ENCODE results near the gene GRIK4. TPM values are rescaled to one million over a fixed set of nuclear protein-coding genes. Genes with fewer than 3 reads are reported as not detected.

GRIK4 gene
- total and polyA plus RNA-seq, 2 donors (not counting 3 experiments of a cell fraction or from before 2014, with no cell fraction given), result 0.81 to 1.6 TPM

GRCh38 chr11:120932305-120932915 is 420.9 kb downstream of the GRIK4 start:
- H3K4me2 ChIP-seq (ENCODE audit: insufficient read depth, low read length), result no peak overlapping the region
- H3K27ac ChIP-seq (ENCODE audit: insufficient read depth, low read depth, low read length), result no peak overlapping the region
- intact Hi-C loops (cut with micrococcal nuclease), result no loop called here
- no peak overlapping the region for H3K9ac ChIP-seq (replicated peaks; ENCODE audit: extremely low read depth, insufficient read depth, low read length)
- ChIA-PET CTCF (interaction anchor here (0.6 to 2.6 kb wide), 6 partner anchors 20 to 262 kb away, joined by 3 to 24 read pairs (median 3); no protein-coding TSS in a partner anchor), POLR2A (no interaction called here)
- no peak overlapping the region for H2AFZ ChIP-seq (ENCODE audit: low read depth, low read length)
- H3K9me1 ChIP-seq (replicated peaks; ENCODE audit: control insufficient read depth, extremely low read depth, insufficient read depth, low read length), result no peaks in the 10 kb centered on the region
- no peaks in the 10 kb centered on the region for H3K36me3 ChIP-seq (ENCODE audit: control insufficient read depth in 2 of 2, extremely low read depth in 1 of 2, insufficient read depth in 2 of 2, low read length in 2 of 2)
- H3K9me3 ChIP-seq (replicated peaks; ENCODE audit: control insufficient read depth, insufficient read depth, low read length), result no peaks in the 10 kb centered on the region
- TF ChIP-seq CTCF (IDR thresholded peaks at IDR 0.05; ENCODE audit: extremely low read depth in 1 of 2, insufficient read depth in 1 of 2, low read depth in 1 of 2, low read length in 2 of 2) (no peak), GATA2 (IDR thresholded peaks at IDR 0.05; ENCODE audit: insufficient read depth, insufficient read length, low read depth, low read length) (no peak), POLR2AphosphoS5 (IDR thresholded peaks at IDR 0.05; ENCODE audit: insufficient read depth, low read depth, low read length) (no peak), FOS (IDR thresholded peaks at IDR 0.05; ENCODE audit: borderline replicate concordance, insufficient read depth, low read length) (no peak), MYC (IDR thresholded peaks at IDR 0.05; ENCODE audit: low read depth, low read length) (no peak), EZH2 (IDR thresholded peaks at IDR 0.05; ENCODE audit: borderline replicate concordance, low read depth, low read length, severe bottlenecking) (no peak)
- BruUV-seq (replicated peaks), result no TSS peak
- dilution Hi-C loops (cut with MboI; ENCODE audit: extremely low pct_ligation_motif_present, low sequenced_read_pairs), result no loop called here
- DNase-seq (ENCODE audit: low read depth, low spot score) (no peak), FAIRE-seq (no peak)
- H4K20me1 ChIP-seq (replicated peaks; ENCODE audit: control insufficient read depth, extremely low read depth, insufficient read depth, low read length), result no peaks in the 10 kb centered on the region
- H3K4me3 ChIP-seq (replicated peaks in 1 of 3; ENCODE audit: insufficient read depth in 1 of 3, low read depth in 1 of 3, low read length in 3 of 3), result no peak overlapping the region
- no peaks in the 10 kb centered on the region for H3K27me3 ChIP-seq (ENCODE audit: control insufficient read depth in 2 of 2, insufficient read depth in 2 of 2, low read length in 2 of 2)
- H3K79me2 ChIP-seq (ENCODE audit: control insufficient read depth, insufficient read depth, low read length), result no peaks in the 10 kb centered on the region
- no peaks in the 10 kb centered on the region for H3K4me1 ChIP-seq (ENCODE audit: control insufficient read depth, extremely low read depth, insufficient read depth, low read length)
